K562 (cell line): ENCODE results near the gene CPS1. TPM values are rescaled to one million over a fixed set of nuclear protein-coding genes. Genes with fewer than 3 reads are reported as not detected.

ENCODE experiments used
- ATAC-seq: fragments of 200-7000 bp; cut with Tn5 transposase; 3 replicates; pipeline ENCODE4 v1.9.1; 2020; ENCODE audit warnings: moderate library complexity
- BruUV-seq: library from RNA; stranded (reverse); fragments of 400-500 nt; replicated peaks from 2 replicates; lab custom pipeline; 2021; lab: Mats Ljungman, UMichigan
- CTCF ChIA-PET: fragments of 300-600 bp; formaldehyde crosslinking; extraction: SDS; loops from one replicate; lab custom pipeline; 2021; ENCODE audit warnings: low intra/inter-chr PET ratio; lab: Yijun Ruan, JAX
- POLR2A ChIA-PET: fragments of 300-600, 350-650 bp; sonication (Branson Sonifier 250); formaldehyde crosslinking; extraction: SDS; loops from one replicate; lab custom pipeline; 2021; ENCODE audit warnings: antibody characterized with exemption, inconsistent platforms; lab: Yijun Ruan, JAX
- DNase-seq, 4 experiments: peaks; one replicate each; pipeline versions ENCODE4 v3.0.0 to v3.0.0-alpha.2; 2011 to 2018; ENCODE audit warnings: low spot score in 3 of 4, mixed read lengths in 3 of 4; ENCODE audit errors: extremely low read depth in 1 of 4
- FAIRE-seq: peaks from 2 replicates; lab custom pipeline; 2011; peaks lifted over from hg19 to GRCh38; lab: Jason Lieb, UNC
- H2AFZ ChIP-seq: 2 replicates; pipeline ENCODE4 v1.6.0; 2011; ENCODE audit warnings: low read depth, low read length, control low read depth, inconsistent platforms
- H3K27ac ChIP-seq: fragments of 200-600 bp; 3 replicates; pipeline ENCODE4 v1.8.0; 2011; ENCODE audit warnings: low read depth, mild to moderate bottlenecking, control low read depth, inconsistent platforms, low read length, moderate library complexity, mixed read lengths; ENCODE audit errors: extremely low read depth
- H3K27me3 ChIP-seq, 2 experiments: fragments of 300-600 bp in 1 of 2; 2 replicates in 1 of 2; 3 replicates in 1 of 2; pipeline versions ENCODE4 v1.6.0 to v1.8.0; 2011; ENCODE audit warnings: inconsistent platforms in 2 of 2, low read length in 2 of 2, mild to moderate bottlenecking in 1 of 2, mixed read lengths in 1 of 2, moderate library complexity in 1 of 2; ENCODE audit not compliant: control insufficient read depth in 2 of 2, insufficient read depth in 2 of 2
- H3K36me3 ChIP-seq: fragments of 300-600 bp; 3 replicates; pipeline ENCODE4 v1.8.0; 2011; ENCODE audit warnings: mild to moderate bottlenecking, low read length, inconsistent platforms; ENCODE audit not compliant: control insufficient read depth, insufficient read depth
- H3K4me1 ChIP-seq, 2 experiments: fragments of 200-600 bp in 1 of 2; replicated peaks in 1 of 2; 2 replicates in 1 of 2; 3 replicates in 1 of 2; pipeline versions ENCODE4 v1.5.1 to v1.8.0; 2011; ENCODE audit warnings: inconsistent platforms in 2 of 2, low read length in 2 of 2, mild to moderate bottlenecking in 1 of 2, mixed read lengths in 1 of 2, moderate library complexity in 1 of 2; ENCODE audit not compliant: control insufficient read depth in 2 of 2, insufficient read depth in 2 of 2
- H3K4me2 ChIP-seq: 2 replicates; pipeline ENCODE4 v1.6.1; 2011; ENCODE audit warnings: low read length, control low read depth, inconsistent platforms, mixed read lengths; ENCODE audit not compliant: insufficient read depth
- H3K4me3 ChIP-seq: fragments of 200-600 bp; sonication (generic), shearing (Covaris generic); 2 replicates; pipeline ENCODE4 v1.5.1; 2016; ENCODE audit warnings: control low read depth, inconsistent platforms
- H3K79me2 ChIP-seq: fragments of 200-600 bp; 3 replicates; pipeline ENCODE4 v1.8.0; 2011; ENCODE audit warnings: low read length, inconsistent platforms; ENCODE audit not compliant: control insufficient read depth, insufficient read depth
- H3K9ac ChIP-seq, 2 experiments: 2 replicates each; pipeline versions ENCODE4 v1.6.0 to v1.6.1; 2011; ENCODE audit warnings: low read depth in 2 of 2, low read length in 2 of 2, control low read depth in 1 of 2, inconsistent platforms in 1 of 2, mild to moderate bottlenecking in 1 of 2, mixed read lengths in 1 of 2; ENCODE audit not compliant: insufficient read depth in 1 of 2
- H3K9me1 ChIP-seq: one replicate; pipeline ENCODE4 v1.6.0; 2011; ENCODE audit warnings: inconsistent platforms, mild to moderate bottlenecking, low read length, moderate library complexity; ENCODE audit not compliant: control insufficient read depth, insufficient read depth
- H3K9me3 ChIP-seq: replicated peaks from 2 replicates; pipeline ENCODE4 v1.5.1; 2011; ENCODE audit warnings: low read depth, low read length, inconsistent platforms; ENCODE audit not compliant: control insufficient read depth, insufficient read depth
- H4K20me1 ChIP-seq: replicated peaks from 2 replicates; pipeline ENCODE4 v1.6.1; 2011; ENCODE audit warnings: low read length, inconsistent platforms, mixed read lengths; ENCODE audit not compliant: control insufficient read depth, insufficient read depth
- HOMEZ ChIP-seq: fragments of 250-450 bp; sonication (Bioruptor Pico); IDR thresholded peaks from 2 replicates; pipeline ENCODE4 v1.4.0; 2020; ENCODE audit warnings: mild to moderate bottlenecking, moderate library complexity
- MECOM ChIP-seq: fragments of 250-450 bp; sonication (Bioruptor Pico); IDR thresholded peaks from 2 replicates; pipeline ENCODE4 v1.8.0; 2022; ENCODE audit warnings: inconsistent platforms
- MIER1 ChIP-seq: fragments of 450-650 bp; IDR thresholded peaks from 2 replicates; pipeline ENCODE4 v1.6.1; 2016; ENCODE audit warnings: antibody characterized with exemption, mild to moderate bottlenecking, low read depth
- MYC ChIP-seq, 2 experiments: fragments of 250-450 bp in 1 of 2; sonication (Bioruptor Pico) in 1 of 2; IDR thresholded peaks; 2 replicates each; pipeline versions ENCODE4 v1.5.1 to v1.6.1; 2012 to 2021; ENCODE audit warnings: low read depth in 2 of 2, borderline replicate concordance in 1 of 2, improper control_type of control experiment in 1 of 2, low read length in 1 of 2, mild to moderate bottlenecking in 1 of 2, moderate library complexity in 1 of 2
- PHB ChIP-seq: fragments of 250-450 bp; sonication (Bioruptor Pico); IDR thresholded peaks from 2 replicates; pipeline ENCODE4 v1.5.0; 2021
- PHF20 ChIP-seq: fragments of 450-650 bp; IDR thresholded peaks from 2 replicates; pipeline ENCODE4 v1.6.1; 2018; ENCODE audit not compliant: partially characterized antibody
- RNF2 ChIP-seq: sonication (generic); IDR thresholded peaks from 2 replicates; pipeline ENCODE4 v1.6.1; 2016
- SMARCE1 ChIP-seq: fragments of 450-650 bp; IDR thresholded peaks from 2 replicates; pipeline ENCODE4 v1.7.1; 2016; ENCODE audit warnings: mild to moderate bottlenecking
- XRCC5 ChIP-seq: fragments of 200-400 bp; formaldehyde crosslinking; IDR thresholded peaks from 2 replicates; pipeline ENCODE4 v1.6.1; 2017; ENCODE audit warnings: low read depth, mild to moderate bottlenecking, low read length
- WGBS: fragments of 100-300 bp; shearing (Covaris generic); methylation state at CpG from one replicate; pipeline ENCODE4 v1.1.6; 2016; ENCODE audit warnings: low coverage, mixed read lengths; ENCODE audit not compliant: insufficient coverage; ENCODE audit errors: missing lambda C conversion rate; 5-methylcytosine and 5-hydroxymethylcytosine counted together
- in situ Hi-C: fragments of 300-500 bp; cut with MboI; formaldehyde crosslinking; loops from 4 replicates; pipeline ENCODE4 v1.15.0; 2018; ENCODE audit warnings: inconsistent platforms, mixed read lengths
- intact Hi-C: fragments of 100-400 bp; cut with micrococcal nuclease; formaldehyde crosslinking; loops from 2 replicates; pipeline ENCODE4 v1.14.2; 2022
- polyA plus RNA-seq, 8 experiments: library from polyadenylated mRNA; depleted of rRNA in 4 of 8; stranded (reverse) in 5 of 8; unstranded in 3 of 8; fragments of >200 nt; fragmentation: Nextera tagmentation in 2 of 8; fragmentation: Illumina TruSeq in 1 of 8; extraction: Ambion mirVana in 2 of 8; extraction: Trizol in 1 of 8; gene quantifications; 2 replicates each; pipeline versions ENCODE4 v1.2.1 to v1.2.3, GENCODE V29; 2011 to 2014; ENCODE audit warnings: inconsistent platforms in 1 of 8, missing spikeins in 1 of 8
- total RNA-seq, 7 experiments: library from RNA; depleted of rRNA in 6 of 7; stranded (reverse); fragments of >200 nt in 6 of 7; fragmentation: Illumina TruSeq in 2 of 7; extraction: Trizol in 2 of 7; gene quantifications; 2 replicates each; pipeline versions ENCODE4 v1.2.1 to v1.2.3, GENCODE V29; 2011 to 2021; ENCODE audit warnings: low replicate concordance in 1 of 7
- TF ChIP-seq, protein P1 (sequence below): sonication (generic); formaldehyde crosslinking; IDR thresholded peaks from 2 replicates; pipeline ENCODE4 v1.8.0; 2022; ENCODE audit warnings: mild to moderate bottlenecking, missing genetic modification reagents

CPS1 gene
- total and polyA plus RNA-seq, 9 of the 15 experiments (the other 6 are each of a cell fraction or from before 2014, with no cell fraction given) = 2.4 to 13.5 (median 6.0) TPM

DNA sequence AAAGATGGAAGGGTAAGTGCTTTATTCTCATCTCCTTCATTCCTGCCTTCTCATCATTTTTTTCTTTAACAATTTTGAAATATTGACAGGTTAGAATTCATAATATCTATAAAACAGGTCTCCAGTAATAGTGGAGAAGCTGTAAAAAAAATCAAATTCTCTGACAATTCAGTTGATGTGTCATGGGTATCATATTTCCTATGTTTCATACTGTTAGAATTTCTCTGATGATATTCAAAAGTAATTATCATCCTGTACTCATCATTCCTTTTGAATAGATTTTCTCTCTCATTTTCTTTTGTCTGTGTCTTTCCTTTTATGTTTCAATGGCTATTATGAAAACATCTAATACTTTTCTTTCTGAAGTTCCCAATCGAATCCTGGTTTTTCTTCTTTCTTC lies 97.7 kb downstream of the CPS1 start (continued):
- TF ChIP-seq SMARCE1 (no peak), PHB (CRISPR knock-in tag) (no peak), MYC (IDR thresholded peaks at IDR 0.05; ENCODE audit: low read depth, low read length) (no peak), MYC (CRISPR knock-in tag; IDR thresholded peaks at IDR 0.05; ENCODE audit: borderline replicate concordance, low read depth) (no peak), PHF20 (no peak), HOMEZ (CRISPR knock-in tag) (no peak)
- TF ChIP-seq, protein P1, sequence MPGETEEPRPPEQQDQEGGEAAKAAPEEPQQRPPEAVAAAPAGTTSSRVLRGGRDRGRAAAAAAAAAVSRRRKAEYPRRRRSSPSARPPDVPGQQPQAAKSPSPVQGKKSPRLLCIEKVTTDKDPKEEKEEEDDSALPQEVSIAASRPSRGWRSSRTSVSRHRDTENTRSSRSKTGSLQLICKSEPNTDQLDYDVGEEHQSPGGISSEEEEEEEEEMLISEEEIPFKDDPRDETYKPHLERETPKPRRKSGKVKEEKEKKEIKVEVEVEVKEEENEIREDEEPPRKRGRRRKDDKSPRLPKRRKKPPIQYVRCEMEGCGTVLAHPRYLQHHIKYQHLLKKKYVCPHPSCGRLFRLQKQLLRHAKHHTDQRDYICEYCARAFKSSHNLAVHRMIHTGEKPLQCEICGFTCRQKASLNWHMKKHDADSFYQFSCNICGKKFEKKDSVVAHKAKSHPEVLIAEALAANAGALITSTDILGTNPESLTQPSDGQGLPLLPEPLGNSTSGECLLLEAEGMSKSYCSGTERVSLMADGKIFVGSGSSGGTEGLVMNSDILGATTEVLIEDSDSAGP = no peak

DNA sequence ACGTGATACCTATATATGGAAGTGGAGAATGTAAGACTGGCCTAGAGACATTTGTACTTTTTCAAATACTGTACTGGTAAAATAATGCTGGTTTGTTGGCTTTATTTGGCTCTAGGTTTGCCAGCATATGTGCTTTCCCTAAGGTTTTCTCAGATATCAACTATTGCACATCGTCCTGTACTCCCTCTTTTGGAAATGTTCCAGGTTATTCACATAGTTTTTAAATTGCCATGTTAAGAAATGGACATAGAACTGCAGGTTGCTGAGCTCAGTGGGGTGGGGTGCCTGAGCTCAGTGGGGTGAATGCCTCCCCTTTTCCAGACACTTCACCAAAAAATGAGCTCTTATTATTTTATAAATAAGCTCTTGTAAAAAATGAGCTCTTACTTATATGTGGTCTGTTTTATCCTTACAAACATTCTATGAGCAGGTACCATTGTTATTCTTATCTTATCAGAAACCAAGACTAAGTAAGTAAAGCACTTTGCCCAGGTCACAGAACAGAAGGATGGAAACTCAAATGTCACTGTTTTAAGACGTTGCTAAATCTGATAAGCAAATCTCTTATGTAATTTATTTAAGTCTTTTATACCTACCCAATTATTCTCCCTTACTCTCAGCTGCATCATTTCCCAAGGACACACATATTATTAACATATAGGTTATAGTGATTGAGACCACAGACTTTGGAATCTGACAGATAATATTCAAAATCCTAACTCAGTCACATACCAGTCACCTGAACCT lies 99.0 kb downstream of the CPS1 start:
- WGBS = 4% methylated on average over 3 of the region's 3 CpGs
- no peaks in the 10 kb centered on the region for H3K9me1 ChIP-seq
- ChIA-PET POLR2A (no interaction called here), CTCF (no interaction called here)
- no peak overlapping the region for H2AFZ ChIP-seq
- in situ Hi-C loops = no loop called here
- H3K9me3 ChIP-seq = no peaks in the 10 kb centered on the region
- H4K20me1 ChIP-seq = no peaks in the 10 kb centered on the region
- intact Hi-C loops = no loop called here
- no peak overlapping the region for H3K4me3 ChIP-seq
- H3K36me3 ChIP-seq = no peaks in the 10 kb centered on the region
- no peak overlapping the region for H3K4me2 ChIP-seq
- no peaks in the 10 kb centered on the region for H3K27me3 ChIP-seq
- BruUV-seq = no TSS peak
- no peak overlapping the region for H3K27ac ChIP-seq
- H3K4me1 ChIP-seq = no peaks in the 10 kb centered on the region
- no peak for DNase-seq
- TF ChIP-seq RNF2 = no peak
- no peak for TF ChIP-seq MIER1
- TF ChIP-seq MECOM (CRISPR knock-in tag) = no peak
- TF ChIP-seq XRCC5 = no peak
- ATAC-seq = no peak
- no peak for FAIRE-seq
- H3K79me2 ChIP-seq = no peaks in the 10 kb centered on the region
- H3K9ac ChIP-seq = no peak overlapping the region
